ENCODE measurements around the gene NEIL1.
A peak's percentile ranks its signal among the peaks of the same experiment; 100 is the strongest.
"Not testable (repeated sequence)": the region's sequence is repeated elsewhere in the genome, so short reads cannot be mapped to it uniquely, and the experiment has no call there.

The NEIL1 gene

GRCh38 chr15:75335313-75335704, 11.5 kb upstream of the NEIL1 start:
- no peak for DNase-seq

- peak; percentile 76 for DNase-seq
These were observed 11.0 kb upstream of the NEIL1 start, which contains the start of gene COMMD4 for GRCh38 chr15:75335705-75336355. TSS of gene COMMD4 (plus strand) at chr15:75336063. CDS start at chr15:75336090, 27 bp downstream.

- no peak for DNase-seq
These were observed 8.1 kb upstream of the NEIL1 start for GRCh38 chr15:75338661-75339240.

GRCh38 chr15:75339531-75340240, 7.2 kb upstream of the NEIL1 start:
- no peak for DNase-seq

- no peak for DNase-seq
These were observed 4.6 kb upstream of the NEIL1 start for GRCh38 chr15:75342221-75342620.

- not testable (repeated sequence) for DNase-seq
These were observed 2.9 kb upstream of the NEIL1 start for GRCh38 chr15:75343953-75344352.

GRCh38 chr15:75347222-75348033, 589 bp downstream of the NEIL1 start:
- DNase-seq = no peak

GRCh38 chr15:75348034-75348561, 1.3 kb downstream of the NEIL1 start:
- DNase-seq = no peak

GRCh38 chr15:75348562-75349350, 1.9 kb downstream of the NEIL1 start:
- no peak for DNase-seq

GRCh38 chr15:75349351-75349669, 2.5 kb downstream of the NEIL1 start:
- DNase-seq = not testable (repeated sequence)

- DNase-seq = no peak
These were observed 3.2 kb downstream of the NEIL1 start for GRCh38 chr15:75349851-75350588.

- DNase-seq = no peak
These were observed 3.9 kb downstream of the NEIL1 start for GRCh38 chr15:75350601-75351361.

- DNase-seq = no peak
These were observed 5.6 kb downstream of the NEIL1 start for GRCh38 chr15:75352186-75353080.

GRCh38 chr15:75353604-75354003, 6.8 kb downstream of the NEIL1 start:
- no peak for DNase-seq

GRCh38 chr15:75354454-75354853, 7.6 kb downstream of the NEIL1 start:
- no peak for DNase-seq

GRCh38 chr15:75355369-75355768, 8.5 kb downstream of the NEIL1 start:
- no peak for DNase-seq

- DNase-seq = no peak
These were observed 9.2 kb downstream of the NEIL1 start for GRCh38 chr15:75356006-75356405.

- no peak for DNase-seq
These were observed 9.7 kb downstream of the NEIL1 start for GRCh38 chr15:75356517-75356916.

- no peak for DNase-seq
These were observed 11.3 kb downstream of the NEIL1 start for GRCh38 chr15:75357976-75358673.

All from NCI-H748 treated with DMSO at 0.1 percent for 48 hours (cell line).